Activated CD4-positive, alpha-beta T cell treated with anti-CD3 and anti-CD28 coated beads for 36 hours (primary cell): ENCODE measurements around the gene DNAJB1. TPM values are rescaled to one million over a fixed set of nuclear protein-coding genes. Genes with fewer than 3 reads are reported as not detected.

Experiments
- ATAC-seq: fragments of 200-7000 bp; cut with Tn5 transposase; one replicate; pipeline ENCODE4 v1.10.0; 2021; ENCODE audit warnings: mild to moderate bottlenecking, moderate library complexity
- CTCF ChIA-PET: fragments of 350-600 bp; sonication (Branson Sonifier 250); formaldehyde crosslinking; loops from one replicate; lab custom pipeline; 2021; ENCODE audit warnings: antibody characterized with exemption; lab: Charles Lee
- POLR2A ChIA-PET: fragments of 350-600 bp; sonication (Branson Sonifier 250); formaldehyde crosslinking; loops from one replicate; lab custom pipeline; 2021; ENCODE audit warnings: antibody characterized with exemption, inconsistent platforms; lab: Charles Lee
- DNase-seq: peaks from one replicate; pipeline ENCODE4 v3.0.0-alpha.2; 2020
- H3K27ac Mint-ChIP-seq: one replicate; pipeline ENCODE4 v1.8.0; 2021; ENCODE audit warnings: mixed read lengths
- H3K27me3 Mint-ChIP-seq: one replicate; pipeline ENCODE4 v1.8.0; 2021; ENCODE audit warnings: mixed read lengths
- H3K36me3 Mint-ChIP-seq: one replicate; pipeline ENCODE4 v1.8.0; 2021; ENCODE audit warnings: low read depth, mixed read lengths
- H3K4me1 Mint-ChIP-seq: one replicate; pipeline ENCODE4 v1.8.0; 2021; ENCODE audit warnings: mixed read lengths
- H3K4me3 Mint-ChIP-seq: one replicate; pipeline ENCODE4 v1.8.0; 2021; ENCODE audit warnings: mild to moderate bottlenecking, moderate library complexity, mixed read lengths
- H3K9me3 Mint-ChIP-seq: one replicate; pipeline ENCODE4 v1.8.0; 2021; ENCODE audit warnings: low read depth, mixed read lengths
- intact Hi-C, 2 experiments: fragments of 100-400 bp; cut with DNase I in 1 of 2; cut with micrococcal nuclease in 1 of 2; formaldehyde crosslinking; loops; one replicate each; pipeline versions ENCODE4 v1.14.2 to v1.15.1; 2022 to 2024; cut with DNase I, micrococcal nuclease
- total RNA-seq, 2 experiments: library from RNA; stranded (reverse); gene quantifications; one replicate each; pipeline ENCODE4 v1.2.3, GENCODE V29; 2021

DNAJB1 gene
- total RNA-seq, 2 experiments from 2014 or later: 69.3 to 72.6 TPM

DNA sequence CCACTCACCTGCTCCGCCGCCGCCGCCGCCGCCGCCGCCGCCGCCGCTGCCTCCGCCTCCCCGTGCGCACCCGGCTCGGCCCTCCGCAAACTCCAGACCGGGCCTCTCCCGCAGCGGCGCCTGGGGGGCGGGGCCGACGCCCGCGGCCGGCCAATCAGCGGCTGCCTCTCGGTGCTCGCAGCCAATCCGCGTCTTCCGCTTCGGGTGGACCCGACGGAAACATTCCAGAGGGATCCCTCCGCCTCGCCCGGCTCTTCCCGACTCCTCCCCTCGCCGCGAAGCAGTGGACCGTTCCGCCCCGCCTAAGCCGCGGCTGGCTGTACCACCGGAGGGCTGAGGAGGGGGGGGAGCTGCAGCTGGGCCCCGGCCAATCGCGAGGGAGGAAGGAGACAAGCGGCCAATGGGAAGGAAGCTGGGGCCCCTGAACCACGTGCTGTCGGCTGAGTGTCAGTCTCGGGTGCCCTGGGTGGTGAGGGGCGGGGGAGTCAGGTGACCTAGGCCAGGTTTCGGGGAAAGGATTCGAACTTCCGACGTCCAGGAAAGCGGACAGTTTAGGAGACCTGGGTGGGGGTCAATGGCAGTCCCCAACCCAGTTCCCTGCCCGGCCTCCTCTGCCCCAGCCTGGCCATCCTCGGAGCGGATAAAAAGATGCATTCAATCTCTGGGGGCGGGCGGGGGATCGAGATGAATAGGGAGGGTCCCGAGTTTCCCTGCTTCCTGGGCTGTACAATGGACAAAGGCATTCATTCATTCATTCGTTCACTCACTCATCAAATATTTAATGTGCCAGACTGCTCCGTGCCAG is 22.0 kb downstream of the DNAJB1 start, which contains the start of gene GIPC1:
GIPC1 (minus strand) TSS at position 99 of the 805 bp plus-strand sequence. CDS start 13,151 bp downstream, outside the sequence.
- intact Hi-C loops: loop anchor here in 1 of 2 experiments (1.0 kb wide), 2 partner anchors 22 to 33 kb away; partner anchors contain the start of genes DNAJB1 and TECR

DNA sequence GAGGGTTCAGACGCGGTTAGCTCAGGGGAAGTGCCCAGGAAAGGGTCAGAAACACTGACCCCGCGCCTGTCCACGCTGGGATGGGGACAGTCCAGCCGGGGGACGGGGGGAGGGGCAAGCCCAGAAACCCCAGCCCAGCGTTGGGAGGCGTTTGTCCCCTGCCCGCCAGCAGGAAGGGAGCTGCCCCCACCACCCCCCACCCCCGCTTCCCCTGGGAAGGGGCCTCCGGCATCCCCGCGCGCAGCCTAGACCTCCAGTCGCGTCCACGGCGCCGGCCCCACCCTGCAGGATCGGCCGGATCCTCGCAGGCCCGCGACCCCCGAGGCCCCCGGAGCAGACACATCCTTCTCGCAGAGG is 22.5 kb downstream of the DNAJB1 start:
- intact Hi-C loops: loop anchor here in 1 of 2 experiments (1.0 kb wide), 2 partner anchors 23 to 34 kb away; partner anchors contain the start of genes DNAJB1 and TECR
- ChIA-PET CTCF (interaction anchor here (0.6 to 3.4 kb wide), 8 partner anchors 10 to 359 kb away, joined by 3 to 10 read pairs (median 4); partner anchors contain the start of gene ASF1B), POLR2A (interaction anchor here (1.2 kb wide), 1 partner anchor 22 kb away, joined by 3 read pairs; the partner anchor contains the start of gene DNAJB1)
- H3K9me3 Mint-ChIP-seq: no peaks in the 10 kb centered on the region
- DNase-seq (no peak), ATAC-seq (no peak)
- H3K4me1 Mint-ChIP-seq: peaks cover 21% of the 10 kb centered on the region
- H3K27ac Mint-ChIP-seq: peak overlapping the region; percentile 74
- H3K36me3 Mint-ChIP-seq: peaks cover 3% of the 10 kb centered on the region
- peak overlapping the region; percentile 80 for H3K4me3 Mint-ChIP-seq
- no peaks in the 10 kb centered on the region for H3K27me3 Mint-ChIP-seq

More for the DNA sequence above, 22.0 kb downstream of the DNAJB1 start, which contains the start of gene GIPC1:
- Mint-ChIP-seq H3K27ac (peak within 1 kb of the TSS; percentile 74), H3K9me3 (no peaks in the 10 kb centered on the region), H3K4me3 (peak within 1 kb of the TSS; percentile 80), H3K27me3 (no peaks in the 10 kb centered on the region), H3K4me1 (peaks cover 21% of the 10 kb centered on the region), H3K36me3 (peaks cover 3% of the 10 kb centered on the region)
- ChIA-PET CTCF (interaction anchor here (0.6 to 3.4 kb wide), 10 partner anchors 9 to 360 kb away, joined by 3 to 10 read pairs (median 4); partner anchors contain the start of gene ASF1B), POLR2A (interaction anchor here (0.6 to 1.2 kb wide), 2 partner anchors 21 to 360 kb away, joined by 3 read pairs; partner anchors contain the start of genes ASF1B and DNAJB1)
- DNase-seq: peak; percentile 89
- peak; percentile 94 for ATAC-seq

GRCh38 chr19:14494910-14495671 is 23.1 kb downstream of the DNAJB1 start:
- peaks cover 21% of the 10 kb centered on the region for H3K4me1 Mint-ChIP-seq
- DNase-seq: peak; percentile 30
- peak overlapping the region; percentile 74 for H3K27ac Mint-ChIP-seq
- no peak for ATAC-seq
- H3K9me3 Mint-ChIP-seq: no peaks in the 10 kb centered on the region
- H3K36me3 Mint-ChIP-seq: peaks cover 4% of the 10 kb centered on the region
- no peaks in the 10 kb centered on the region for H3K27me3 Mint-ChIP-seq
- intact Hi-C loops: no loop called here
- H3K4me3 Mint-ChIP-seq: peak overlapping the region; percentile 80
- ChIA-PET CTCF (interaction anchor here (0.6 to 3.4 kb wide), 8 partner anchors 10 to 359 kb away, joined by 3 to 10 read pairs (median 4); partner anchors contain the start of gene ASF1B), POLR2A (interaction anchor here (1.2 kb wide), 1 partner anchor 23 kb away, joined by 3 read pairs; the partner anchor contains the start of gene DNAJB1)

DNA sequence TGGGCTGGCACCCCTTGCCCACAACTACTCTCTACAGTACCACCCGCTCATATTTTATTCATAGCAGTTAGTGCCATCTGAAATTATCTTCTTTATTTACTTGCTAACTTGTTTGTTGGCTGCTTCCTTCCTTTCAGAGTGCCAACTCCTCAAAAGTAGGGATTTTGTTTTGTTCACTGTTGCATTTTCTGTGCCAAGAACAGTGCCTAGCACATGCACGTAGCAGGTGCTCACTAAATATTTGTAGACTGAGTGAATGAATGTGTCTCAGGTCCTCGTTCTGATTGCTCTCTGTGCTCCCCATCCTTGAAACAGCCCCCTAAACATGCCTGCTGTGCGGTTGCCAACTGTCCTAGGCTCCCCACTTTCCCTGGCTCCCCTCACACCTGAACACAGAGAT is 23.8 kb downstream of the DNAJB1 start:
- CTCF ChIA-PET: interaction anchor here (1.4 to 2.1 kb wide), 2 partner anchors 11 to 14 kb away, joined by 7 to 10 read pairs; no protein-coding TSS in a partner anchor
- Mint-ChIP-seq H3K9me3 (no peaks in the 10 kb centered on the region), H3K27me3 (no peaks in the 10 kb centered on the region), H3K36me3 (peaks cover 9% of the 10 kb centered on the region), H3K27ac (no peak overlapping the region), H3K4me1 (peaks cover 21% of the 10 kb centered on the region), H3K4me3 (peak overlapping the region; percentile 80)
- intact Hi-C loops: no loop called here
- POLR2A ChIA-PET: interaction anchor here (0.7 kb wide), 1 partner anchor 56 kb away, joined by 3 read pairs; no protein-coding TSS in a partner anchor
- ATAC-seq (no peak), DNase-seq (no peak)

GRCh38 chr19:14492756-14493337 is 25.4 kb downstream of the DNAJB1 start:
- ChIA-PET CTCF (interaction anchor here (1.1 to 2.1 kb wide), 5 partner anchors 10 to 20 kb away, joined by 3 to 7 read pairs (median 4); no protein-coding TSS in a partner anchor), POLR2A (interaction anchor here (0.5 to 0.7 kb wide), 2 partner anchors 14 to 144 kb away, joined by 3 read pairs; no protein-coding TSS in a partner anchor)
- DNase-seq: no peak
- Mint-ChIP-seq H3K4me1 (peaks cover 21% of the 10 kb centered on the region), H3K36me3 (peaks cover 11% of the 10 kb centered on the region), H3K27ac (no peak overlapping the region), H3K27me3 (no peaks in the 10 kb centered on the region), H3K4me3 (no peak overlapping the region), H3K9me3 (no peaks in the 10 kb centered on the region)
- intact Hi-C loops: no loop called here
- no peak for ATAC-seq

DNA sequence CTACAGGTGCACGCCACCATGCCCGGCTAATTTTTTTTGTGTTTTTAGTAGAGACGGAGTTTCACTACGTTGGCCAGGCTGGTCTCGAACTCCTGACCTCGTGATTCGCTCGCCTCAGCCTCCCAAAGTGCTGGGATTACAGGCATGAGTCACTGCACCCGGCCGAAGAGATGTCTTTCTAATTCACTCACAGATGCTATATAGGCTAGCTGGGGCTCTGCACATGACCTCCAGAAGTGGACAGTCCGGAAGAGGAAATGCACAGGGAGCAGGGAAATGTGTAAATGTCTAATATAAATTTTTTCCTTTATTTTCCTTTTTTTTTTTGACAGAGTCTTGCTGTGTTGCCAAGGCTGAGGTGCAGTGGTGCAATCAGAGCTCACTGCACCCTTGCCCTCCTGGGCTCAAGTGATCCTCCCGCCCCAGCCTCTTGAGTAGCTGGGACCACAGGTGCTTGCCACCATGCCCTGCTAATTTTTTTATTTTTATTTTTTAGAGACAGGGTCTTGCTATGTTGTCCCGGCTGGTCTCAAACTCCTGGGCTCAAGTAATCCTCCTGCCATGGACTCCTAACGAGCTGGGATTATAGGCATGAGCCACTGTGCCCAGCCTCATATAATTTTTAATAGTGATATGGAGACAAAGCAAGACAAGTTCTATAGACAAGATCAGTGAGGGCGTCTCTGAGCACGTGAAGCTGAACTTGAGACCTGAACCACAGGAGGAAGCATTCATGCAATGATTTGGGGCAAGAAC is 30.6 kb downstream of the DNAJB1 start:
- ATAC-seq (no peak), DNase-seq (no peak)
- ChIA-PET CTCF (interaction anchor here (0.6 to 2.3 kb wide), 9 partner anchors 8 to 291 kb away, joined by 3 to 11 read pairs (median 5); no protein-coding TSS in a partner anchor), POLR2A (interaction anchor here (0.6 kb wide), 1 partner anchor 105 kb away, joined by 5 read pairs; no protein-coding TSS in a partner anchor)
- no peak overlapping the region for H3K27ac Mint-ChIP-seq
- H3K4me3 Mint-ChIP-seq: no peak overlapping the region
- no peaks in the 10 kb centered on the region for H3K27me3 Mint-ChIP-seq
- intact Hi-C loops: loop anchor here in 1 of 2 experiments (5.0 kb wide), 1 partner anchor 140 kb away; no protein-coding TSS in a partner anchor
- no peaks in the 10 kb centered on the region for H3K9me3 Mint-ChIP-seq
- H3K4me1 Mint-ChIP-seq: peaks cover 2% of the 10 kb centered on the region
- peaks cover 11% of the 10 kb centered on the region for H3K36me3 Mint-ChIP-seq

DNA sequence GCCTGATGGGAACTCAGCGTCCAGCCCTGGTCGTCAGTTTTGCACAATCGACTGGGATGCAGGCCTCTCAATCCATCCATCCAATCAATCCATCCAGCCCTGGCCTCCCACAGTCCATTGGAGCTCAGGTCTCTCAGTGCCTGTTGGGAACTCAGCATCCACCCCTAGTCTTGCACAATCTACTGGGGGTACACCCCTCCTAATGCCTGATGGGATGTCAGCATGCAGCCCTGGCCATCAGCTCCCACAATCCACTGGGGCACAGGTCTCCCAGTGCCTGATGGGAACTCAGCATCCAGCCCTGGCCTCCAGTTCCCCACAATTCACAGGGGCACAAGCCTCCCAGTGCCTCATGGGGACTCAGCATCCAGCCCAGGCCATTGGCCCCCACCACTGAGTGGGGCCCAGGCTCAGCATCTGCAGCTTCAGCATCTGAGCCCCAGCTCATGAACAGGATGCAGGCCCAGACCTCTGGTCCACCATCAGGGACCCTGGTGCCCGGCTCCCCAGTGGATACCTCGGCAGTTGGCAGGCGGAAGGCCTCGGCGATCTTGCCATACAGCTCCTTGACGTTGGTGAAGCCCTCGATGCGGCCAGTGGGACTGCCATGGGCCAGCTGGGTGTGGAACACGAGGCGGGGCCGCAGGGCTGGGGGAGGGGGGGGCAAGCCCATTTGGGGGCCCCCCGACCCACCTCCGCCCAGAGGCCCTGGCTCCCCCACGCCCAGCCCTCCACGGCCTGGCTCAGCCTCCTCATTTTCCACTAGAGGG is 35.8 kb downstream of the DNAJB1 start:
- ChIA-PET CTCF (interaction anchor here (0.6 to 3.7 kb wide), 11 partner anchors 10 to 905 kb away, joined by 3 to 17 read pairs (median 4); partner anchors contain the start of gene ASF1B), POLR2A (no interaction called here)
- Mint-ChIP-seq H3K9me3 (no peaks in the 10 kb centered on the region), H3K27me3 (no peaks in the 10 kb centered on the region), H3K36me3 (peaks cover 6% of the 10 kb centered on the region), H3K4me3 (no peak overlapping the region), H3K27ac (no peak overlapping the region), H3K4me1 (peaks cover 2% of the 10 kb centered on the region)
- peak; percentile 24 for ATAC-seq
- intact Hi-C loops: loop anchor here in 1 of 2 experiments (5.0 kb wide), 1 partner anchor 285 kb away; no protein-coding TSS in a partner anchor
- DNase-seq: no peak

DNA sequence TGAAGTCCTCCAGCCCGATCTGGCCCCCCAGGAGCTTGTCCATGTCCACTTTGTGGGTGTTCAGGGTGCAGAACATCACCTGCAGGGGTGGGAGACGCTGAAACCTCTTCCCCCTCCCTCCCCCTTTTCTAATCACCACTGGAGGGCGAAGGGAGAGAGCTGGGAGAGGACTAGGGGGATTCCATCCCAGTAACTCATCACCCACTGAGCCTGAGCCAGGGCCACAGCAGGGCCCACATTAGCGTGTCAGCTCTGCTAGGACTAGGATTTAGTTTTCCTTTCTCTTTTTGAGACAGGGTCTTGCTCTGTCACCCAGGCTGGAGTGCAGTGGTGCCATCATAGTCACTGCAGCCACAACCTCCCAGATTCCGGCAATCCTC is 37.5 kb downstream of the DNAJB1 start:
- Mint-ChIP-seq H3K4me3 (no peak overlapping the region), H3K36me3 (peaks cover 6% of the 10 kb centered on the region), H3K9me3 (no peaks in the 10 kb centered on the region), H3K27me3 (no peaks in the 10 kb centered on the region), H3K4me1 (peaks cover 10% of the 10 kb centered on the region), H3K27ac (no peak overlapping the region)
- no peak for ATAC-seq
- DNase-seq: no peak
- intact Hi-C loops: loop anchor here (1.0 to 5.0 kb wide), 2 partner anchors 48 to 283 kb away; no protein-coding TSS in a partner anchor
- POLR2A ChIA-PET: interaction anchor here (0.9 kb wide), 1 partner anchor 15 kb away, joined by 4 read pairs; no protein-coding TSS in a partner anchor
- CTCF ChIA-PET: interaction anchor here (0.6 to 3.7 kb wide), 25 partner anchors 9 to 618 kb away, joined by 3 to 17 read pairs (median 4); partner anchors contain the start of genes ASF1B, GIPC1 and PKN1
